AG04450 (cell line): ENCODE results near the gene ISCU. TPM values are rescaled to one million over a fixed set of nuclear protein-coding genes. Genes with fewer than 3 reads are reported as not detected.

Experiments used
- CTCF ChIA-PET: fragments of 300-600, 350-600 bp; formaldehyde crosslinking; extraction: SDS; loops from one replicate; lab custom pipeline; 2022; ENCODE audit warnings: antibody characterized with exemption, inconsistent platforms; lab: Charles Lee
- POLR2A ChIA-PET: fragments of 350-600 bp; formaldehyde crosslinking; extraction: SDS; loops from one replicate; lab custom pipeline; 2021; ENCODE audit warnings: antibody characterized with exemption, inconsistent platforms; lab: Yijun Ruan, JAX
- DNase-seq: peaks from one replicate; pipeline ENCODE4 v3.0.0-alpha.2; 2011; ENCODE audit warnings: low read depth, low spot score
- H3K27ac ChIP-seq: one replicate; pipeline ENCODE4 v1.5.1; 2012; ENCODE audit warnings: low read depth, low read length, control low read depth
- H3K27me3 ChIP-seq: one replicate; pipeline ENCODE4 v1.6.0; 2012; ENCODE audit warnings: low read length; ENCODE audit not compliant: control insufficient read depth, insufficient read depth
- H3K4me3 ChIP-seq: 2 replicates; pipeline ENCODE4 v1.5.1; 2011; ENCODE audit warnings: mild to moderate bottlenecking, low read depth, low read length, control low read depth
- H3K9me3 ChIP-seq: 2 replicates; pipeline ENCODE4 v1.5.1; 2012; ENCODE audit warnings: low read length; ENCODE audit not compliant: control insufficient read depth, insufficient read depth
- CTCF ChIP-seq: IDR thresholded peaks from 2 replicates; pipeline ENCODE4 v1.5.1; 2011; ENCODE audit warnings: low read depth, low read length, control low read depth, inconsistent platforms
- polyA plus RNA-seq: library from polyadenylated mRNA; depleted of rRNA; stranded (reverse); fragments of >200 nt; gene quantifications from 2 replicates; pipeline ENCODE4 v1.2.3, GENCODE V29; 2011

ISCU gene
- polyA plus RNA-seq, 1 experiment: 184 TPM

DNA sequence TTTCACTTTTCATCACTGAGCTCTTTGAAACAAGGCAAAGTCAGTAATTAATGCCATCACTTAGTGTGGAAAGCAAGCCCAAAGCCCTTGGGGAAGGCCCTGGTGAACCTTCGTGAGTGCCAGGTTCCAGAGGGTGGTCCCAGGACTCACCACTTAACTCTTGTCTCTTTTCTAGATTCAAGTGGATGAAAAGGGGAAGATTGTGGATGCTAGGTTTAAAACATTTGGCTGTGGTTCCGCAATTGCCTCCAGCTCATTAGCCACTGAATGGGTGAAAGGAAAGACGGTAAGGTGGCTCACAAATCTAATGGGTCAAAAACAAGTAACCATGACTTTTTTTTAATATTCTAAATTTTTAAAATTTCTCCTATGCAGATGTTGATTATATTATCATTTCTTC is 2.8 kb downstream of the ISCU start:
- no peaks in the 10 kb centered on the region; the same call in 1 of the 2 replicates for H3K9me3 ChIP-seq
- no peak for TF ChIP-seq CTCF
- CTCF ChIA-PET: interaction anchor here (0.5 to 15.8 kb wide), 15 partner anchors 8 to 698 kb away, joined by 3 to 508 read pairs (median 8); no protein-coding TSS in a partner anchor
- no peak for DNase-seq
- H3K27me3 ChIP-seq: no peaks in the 10 kb centered on the region
- no peak overlapping the region for H3K27ac ChIP-seq
- H3K4me3 ChIP-seq: no peak overlapping the region
- POLR2A ChIA-PET: interaction anchor here (0.5 kb wide), 1 partner anchor 260 kb away, joined by 3 read pairs; no protein-coding TSS in a partner anchor

GRCh38 chr12:108565976-108566375 is 3.6 kb downstream of the ISCU start:
- no peaks in the 10 kb centered on the region for H3K9me3 ChIP-seq
- H3K4me3 ChIP-seq: no peak overlapping the region
- no peaks in the 10 kb centered on the region for H3K27me3 ChIP-seq
- POLR2A ChIA-PET: interaction anchor here (0.5 kb wide), 2 partner anchors 62 to 260 kb away, joined by 3 to 7 read pairs; no protein-coding TSS in a partner anchor
- H3K27ac ChIP-seq: peak overlapping the region; percentile 34
- no peak for DNase-seq
- no peak for TF ChIP-seq CTCF
- CTCF ChIA-PET: interaction anchor here (0.9 to 15.8 kb wide), 3 partner anchors 8 to 238 kb away, joined by 3 to 508 read pairs (median 25); no protein-coding TSS in a partner anchor

GRCh38 chr12:108566452-108566851 is 4.1 kb downstream of the ISCU start:
- POLR2A ChIA-PET: interaction anchor here (0.5 kb wide), 1 partner anchor 62 kb away, joined by 7 read pairs; no protein-coding TSS in a partner anchor

DNA sequence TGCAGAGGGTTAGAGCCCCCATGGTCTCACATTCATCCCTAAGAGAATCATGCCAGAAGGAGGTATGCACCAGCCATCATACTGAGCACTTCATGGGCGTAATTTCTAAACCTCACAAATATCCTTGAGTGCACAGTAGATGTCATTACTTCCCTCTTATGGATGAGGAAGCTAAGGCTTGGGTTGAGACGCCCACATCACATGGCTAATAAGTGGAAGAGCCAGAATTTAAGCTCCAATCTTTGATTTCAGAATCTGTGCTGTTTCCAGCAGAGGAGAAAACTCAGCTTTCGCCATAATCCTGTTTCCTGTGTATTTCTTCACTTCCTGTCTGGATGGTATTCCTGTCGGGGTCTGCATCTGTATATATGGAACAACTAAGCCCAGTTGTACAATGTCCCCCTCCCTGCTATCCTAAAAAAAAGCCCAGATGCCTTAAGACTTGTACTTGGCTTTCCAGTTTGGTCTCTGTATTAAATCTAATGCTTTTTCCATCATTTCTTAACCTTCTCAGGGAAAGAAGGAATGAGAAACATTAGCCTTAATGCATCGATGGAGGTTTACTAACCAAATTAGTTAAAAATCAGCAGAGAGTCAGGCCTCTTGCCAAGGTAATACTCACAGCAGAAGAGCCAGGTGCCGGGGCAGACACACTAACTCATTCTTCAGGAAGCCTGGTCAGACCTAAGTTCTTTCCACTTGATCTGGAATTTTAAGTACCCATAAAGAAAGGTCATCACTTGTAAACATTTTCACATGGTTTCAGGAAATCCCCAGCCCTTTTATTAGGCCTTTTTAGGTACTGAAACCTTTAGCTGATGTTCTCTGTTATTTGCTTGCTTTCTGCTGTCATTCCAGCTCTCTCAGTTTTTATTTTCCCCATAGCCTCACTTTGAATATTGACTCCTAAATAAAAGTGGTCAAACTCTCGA is 5.3 kb downstream of the ISCU start:
- no peak for DNase-seq
- Histone ChIP-seq H3K27ac (peak overlapping the region; percentile 24), H3K27me3 (no peaks in the 10 kb centered on the region), H3K9me3 (no peaks in the 10 kb centered on the region), H3K4me3 (no peak overlapping the region)
- CTCF ChIA-PET: interaction anchor here (1.3 to 15.8 kb wide), 4 partner anchors 44 to 383 kb away, joined by 4 to 508 read pairs (median 18); no protein-coding TSS in a partner anchor
- POLR2A ChIA-PET: interaction anchor here (0.6 kb wide), 1 partner anchor 30 kb away, joined by 3 read pairs; the partner anchor contains the start of gene TMEM119
- no peak for TF ChIP-seq CTCF

More at GRCh38 chr12:108566452-108566851, 4.1 kb downstream of the ISCU start:
- H3K27ac ChIP-seq: no peak overlapping the region
- TF ChIP-seq CTCF: no peak
- H3K9me3 ChIP-seq: no peaks in the 10 kb centered on the region
- no peaks in the 10 kb centered on the region for H3K27me3 ChIP-seq
- DNase-seq: no peak
- no peak overlapping the region for H3K4me3 ChIP-seq
- CTCF ChIA-PET: interaction anchor here (0.9 to 15.8 kb wide), 4 partner anchors 8 to 384 kb away, joined by 3 to 508 read pairs (median 18); no protein-coding TSS in a partner anchor
